ENCODE data around the gene TRIM24.
A peak's percentile ranks its signal among the peaks of the same experiment; 100 is the strongest.

TRIM24 gene

DNA sequence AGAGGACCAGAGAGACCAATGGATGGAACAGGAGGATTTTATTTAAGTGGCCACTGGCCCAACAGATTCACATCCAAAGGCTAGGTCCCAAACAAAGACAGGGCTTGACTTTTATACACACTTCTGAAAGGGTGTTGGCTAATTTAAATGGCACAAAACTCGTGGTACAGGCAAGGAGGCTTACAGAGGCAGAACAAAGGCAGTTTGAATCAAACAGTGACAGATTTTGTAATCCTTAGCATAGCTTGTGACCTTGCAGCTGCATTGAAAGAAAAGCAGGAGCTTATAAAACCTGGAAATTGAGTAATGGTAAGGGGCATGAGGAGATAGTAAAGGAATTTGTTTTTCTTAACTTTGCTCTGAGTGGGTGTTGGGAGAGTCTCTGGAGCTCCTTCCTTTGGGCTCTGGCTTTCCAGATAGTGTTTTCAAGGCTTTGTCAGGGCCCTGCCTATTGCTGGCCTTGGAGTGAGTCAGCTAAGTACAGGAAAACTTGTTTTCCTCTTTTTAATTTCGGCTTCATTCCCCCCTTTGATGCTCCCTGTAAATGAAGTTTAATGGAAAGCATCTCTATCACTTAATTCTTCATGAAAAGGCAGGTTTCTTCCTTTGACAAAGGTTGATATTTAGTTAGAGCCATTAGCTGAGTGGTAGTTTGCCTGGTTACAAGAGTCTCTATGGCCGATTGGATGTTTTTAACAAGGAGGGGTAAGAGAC lies 96.9 kb downstream of the TRIM24 start:
- Histone ChIP-seq H3K4me1 (ENCODE audit: control insufficient read depth, insufficient read depth, low read length) (no peaks in the 10 kb centered on the region), H3K27me3 (ENCODE audit: control insufficient read depth, insufficient read depth, low read length) (no peaks in the 10 kb centered on the region), H3K36me3 (ENCODE audit: control insufficient read depth, insufficient read depth, low read length) (peaks cover 39% of the 10 kb centered on the region), H3K4me3 (ENCODE audit: low read length) (no peak overlapping the region), H3K27ac (ENCODE audit: low read depth, low read length) (no peak overlapping the region), H3K9ac (ENCODE audit: low read length) (no peak overlapping the region)

DNA sequence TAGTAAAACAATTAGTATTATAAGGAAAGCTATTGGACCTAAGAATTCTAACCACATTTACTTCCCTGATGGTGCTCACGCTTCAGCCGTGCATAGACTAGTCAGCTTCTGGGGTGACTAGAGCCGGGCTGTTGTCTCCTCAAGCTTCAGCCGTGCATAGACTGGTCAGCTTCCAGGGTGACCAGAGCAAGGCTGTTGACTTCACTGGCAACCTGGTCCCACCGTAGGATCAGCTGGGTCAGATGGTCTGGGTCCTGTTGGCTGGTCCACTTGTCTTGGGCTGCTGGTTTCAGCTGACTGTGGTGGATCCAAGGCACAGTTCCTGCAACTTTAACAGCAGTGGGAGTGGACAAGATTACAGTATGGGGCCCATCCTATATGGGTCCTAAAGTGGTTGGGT lies 99.4 kb downstream of the TRIM24 start:
- Histone ChIP-seq H3K9ac (ENCODE audit: low read length) (no peak overlapping the region), H3K27ac (ENCODE audit: low read depth, low read length) (no peak overlapping the region), H3K27me3 (ENCODE audit: control insufficient read depth, insufficient read depth, low read length) (no peaks in the 10 kb centered on the region), H3K36me3 (ENCODE audit: control insufficient read depth, insufficient read depth, low read length) (peaks cover 43% of the 10 kb centered on the region), H3K4me1 (ENCODE audit: control insufficient read depth, insufficient read depth, low read length) (no peaks in the 10 kb centered on the region), H3K4me3 (ENCODE audit: low read length) (no peak overlapping the region)

DNA sequence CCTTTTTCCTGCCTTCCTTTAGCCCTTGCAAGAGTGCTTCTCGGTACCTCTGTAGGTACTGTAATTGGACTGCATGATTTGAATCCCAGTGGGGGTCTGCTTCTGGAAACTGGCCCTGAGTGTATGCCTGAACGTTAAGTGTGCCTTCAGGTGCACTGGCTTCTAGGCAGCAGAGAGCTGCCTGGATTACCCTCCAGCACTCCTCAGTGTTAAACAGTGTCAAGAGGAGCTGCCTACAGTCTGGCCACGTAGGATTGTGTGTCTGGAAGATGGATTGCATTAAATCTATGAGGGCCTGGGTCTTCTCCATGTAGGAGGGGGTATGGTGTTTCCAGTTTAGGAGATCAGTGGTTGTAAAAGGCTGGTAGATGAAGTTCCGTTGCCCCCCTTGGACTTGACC lies 103.7 kb downstream of the TRIM24 start:
- Histone ChIP-seq H3K9ac (ENCODE audit: low read length) (no peak overlapping the region), H3K27ac (ENCODE audit: low read depth, low read length) (peak overlapping the region; percentile 6), H3K4me1 (ENCODE audit: control insufficient read depth, insufficient read depth, low read length) (no peaks in the 10 kb centered on the region), H3K36me3 (ENCODE audit: control insufficient read depth, insufficient read depth, low read length) (peaks cover 32% of the 10 kb centered on the region), H3K27me3 (ENCODE audit: control insufficient read depth, insufficient read depth, low read length) (no peaks in the 10 kb centered on the region), H3K4me3 (ENCODE audit: low read length) (peak overlapping the region; percentile 25)

DNA sequence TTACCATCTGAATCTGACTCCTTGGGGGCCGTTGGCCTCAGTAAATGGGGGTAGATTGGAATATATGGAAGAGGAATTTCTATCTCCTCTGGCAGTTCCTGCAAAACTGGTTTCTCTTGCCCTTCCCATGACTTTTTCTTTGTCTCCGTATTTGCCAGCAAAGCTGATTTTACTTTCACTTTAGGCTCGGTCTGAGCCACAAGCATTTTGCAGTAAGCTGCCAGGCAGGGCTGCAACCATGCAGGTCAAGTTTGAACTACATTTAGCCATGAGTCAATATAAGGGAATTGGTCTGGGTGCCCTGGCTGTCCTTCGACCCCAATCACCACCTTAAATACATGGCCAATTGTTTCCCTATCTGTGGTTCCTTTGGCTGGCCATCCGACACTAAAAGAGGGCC lies 104.3 kb downstream of the TRIM24 start:
- Histone ChIP-seq H3K27ac (ENCODE audit: low read depth, low read length) (peak overlapping the region; percentile 6), H3K27me3 (ENCODE audit: control insufficient read depth, insufficient read depth, low read length) (no peaks in the 10 kb centered on the region), H3K36me3 (ENCODE audit: control insufficient read depth, insufficient read depth, low read length) (peaks cover 32% of the 10 kb centered on the region), H3K9ac (ENCODE audit: low read length) (no peak overlapping the region), H3K4me3 (ENCODE audit: low read length) (peak overlapping the region; percentile 25), H3K4me1 (ENCODE audit: control insufficient read depth, insufficient read depth, low read length) (no peaks in the 10 kb centered on the region)

DNA sequence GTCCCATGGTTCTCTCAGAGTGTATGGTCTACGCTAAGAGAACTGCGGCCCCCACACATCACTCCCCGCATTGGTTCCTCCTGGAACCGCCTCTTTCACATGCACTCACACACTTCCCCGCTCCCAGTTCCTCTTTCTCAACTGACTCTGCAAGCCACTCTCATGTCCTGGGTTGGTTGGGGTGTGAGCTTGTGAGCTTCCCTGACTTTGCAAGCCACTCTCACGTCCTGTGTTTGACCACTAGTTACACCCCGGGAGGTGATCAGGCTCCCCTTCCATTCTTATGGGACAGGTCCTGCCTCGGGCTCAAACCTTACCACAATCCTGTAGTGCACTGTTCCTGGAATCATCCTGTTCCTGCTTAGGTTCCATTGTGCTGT lies 105.0 kb downstream of the TRIM24 start:
- Histone ChIP-seq H3K27ac (ENCODE audit: low read depth, low read length) (no peak overlapping the region), H3K27me3 (ENCODE audit: control insufficient read depth, insufficient read depth, low read length) (no peaks in the 10 kb centered on the region), H3K4me3 (ENCODE audit: low read length) (no peak overlapping the region), H3K36me3 (ENCODE audit: control insufficient read depth, insufficient read depth, low read length) (peaks cover 28% of the 10 kb centered on the region), H3K9ac (ENCODE audit: low read length) (no peak overlapping the region), H3K4me1 (ENCODE audit: control insufficient read depth, insufficient read depth, low read length) (no peaks in the 10 kb centered on the region)

DNA sequence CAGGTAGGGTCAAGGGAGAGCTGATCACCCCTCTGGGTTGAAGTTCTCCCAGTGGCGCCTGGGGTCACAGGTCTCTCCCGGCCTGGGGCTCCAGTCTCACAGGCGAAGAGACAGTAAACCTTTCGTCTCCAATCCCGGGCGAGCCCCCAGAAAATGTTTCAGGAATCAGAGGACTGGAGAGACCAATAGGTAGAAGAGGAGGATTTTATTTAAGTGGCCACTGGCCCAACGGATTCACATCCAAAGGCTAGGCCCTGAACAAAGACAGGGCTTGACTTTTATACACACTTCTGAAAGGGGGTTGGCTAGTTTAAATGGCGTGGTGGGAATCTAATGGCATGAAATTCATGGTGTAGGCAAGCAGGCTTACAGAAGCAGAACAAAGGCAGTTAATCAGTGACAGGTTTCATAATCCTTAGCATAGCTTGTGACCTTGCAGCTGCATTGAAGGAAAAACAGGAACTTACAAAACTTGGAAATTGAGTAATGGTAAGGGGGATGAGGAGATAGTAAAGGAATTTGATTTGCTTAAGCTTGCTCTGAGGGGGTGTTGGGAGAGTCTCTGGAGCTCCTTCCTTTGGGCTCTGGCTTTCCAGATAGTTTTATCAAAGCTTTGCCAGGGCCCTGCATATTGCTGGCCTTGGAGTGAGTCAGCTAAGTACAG lies 105.5 kb downstream of the TRIM24 start:
- H3K27me3 ChIP-seq (ENCODE audit: control insufficient read depth, insufficient read depth, low read length), result no peaks in the 10 kb centered on the region
- H3K4me1 ChIP-seq (ENCODE audit: control insufficient read depth, insufficient read depth, low read length), result no peaks in the 10 kb centered on the region
- H3K27ac ChIP-seq (ENCODE audit: low read depth, low read length), result no peak overlapping the region
- H3K4me3 ChIP-seq (ENCODE audit: low read length), result no peak overlapping the region
- no peak overlapping the region for H3K9ac ChIP-seq (ENCODE audit: low read length)
- H3K36me3 ChIP-seq (ENCODE audit: control insufficient read depth, insufficient read depth, low read length), result peaks cover 28% of the 10 kb centered on the region

DNA sequence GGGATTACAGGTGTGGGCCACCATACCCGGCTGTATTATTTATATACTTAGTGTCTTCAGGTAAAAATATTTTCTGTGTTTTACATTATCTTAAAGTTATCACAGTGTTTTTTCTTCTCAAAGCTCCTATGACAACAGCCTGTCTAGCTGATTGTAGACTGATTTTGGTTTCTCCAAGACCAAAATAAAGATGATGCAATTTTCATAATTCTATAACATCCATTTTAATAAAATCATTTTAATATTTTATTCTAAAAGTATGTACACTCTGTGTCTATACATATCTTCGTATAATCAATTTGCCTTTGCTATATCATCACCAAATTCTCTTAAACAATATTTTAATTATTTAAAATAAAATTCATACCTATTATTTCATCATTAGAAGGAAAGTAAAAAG lies 108.6 kb downstream of the TRIM24 start:
- no peaks in the 10 kb centered on the region for H3K4me1 ChIP-seq (ENCODE audit: control insufficient read depth, insufficient read depth, low read length)
- peaks cover 21% of the 10 kb centered on the region for H3K36me3 ChIP-seq (ENCODE audit: control insufficient read depth, insufficient read depth, low read length)
- H3K9ac ChIP-seq (ENCODE audit: low read length), result no peak overlapping the region
- H3K27me3 ChIP-seq (ENCODE audit: control insufficient read depth, insufficient read depth, low read length), result no peaks in the 10 kb centered on the region
- no peak overlapping the region for H3K4me3 ChIP-seq (ENCODE audit: low read length)
- no peak overlapping the region for H3K27ac ChIP-seq (ENCODE audit: low read depth, low read length)

DNA sequence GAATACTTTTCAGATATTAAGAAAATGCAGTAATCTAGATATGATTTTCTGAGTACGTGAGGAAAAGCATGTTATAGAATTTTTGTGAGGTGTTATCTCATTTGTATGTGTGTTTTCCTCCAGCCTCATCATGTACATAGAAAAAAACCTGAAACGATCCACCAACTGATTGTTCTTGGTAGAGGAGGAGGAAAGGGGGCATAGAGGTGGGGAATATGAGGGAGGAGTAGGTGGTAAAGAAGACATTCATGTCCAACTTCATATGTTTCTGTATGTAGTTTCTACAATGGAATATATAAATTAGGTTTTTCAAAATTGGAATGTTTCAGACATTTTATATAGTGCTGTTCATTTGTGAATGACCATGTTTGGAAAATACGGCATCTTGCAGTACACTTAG lies 109.4 kb downstream of the TRIM24 start:
- Histone ChIP-seq H3K9ac (ENCODE audit: low read length) (no peak overlapping the region), H3K4me1 (ENCODE audit: control insufficient read depth, insufficient read depth, low read length) (no peaks in the 10 kb centered on the region), H3K27ac (ENCODE audit: low read depth, low read length) (no peak overlapping the region), H3K4me3 (ENCODE audit: low read length) (no peak overlapping the region), H3K27me3 (ENCODE audit: control insufficient read depth, insufficient read depth, low read length) (no peaks in the 10 kb centered on the region), H3K36me3 (ENCODE audit: control insufficient read depth, insufficient read depth, low read length) (peaks cover 15% of the 10 kb centered on the region)

DNA sequence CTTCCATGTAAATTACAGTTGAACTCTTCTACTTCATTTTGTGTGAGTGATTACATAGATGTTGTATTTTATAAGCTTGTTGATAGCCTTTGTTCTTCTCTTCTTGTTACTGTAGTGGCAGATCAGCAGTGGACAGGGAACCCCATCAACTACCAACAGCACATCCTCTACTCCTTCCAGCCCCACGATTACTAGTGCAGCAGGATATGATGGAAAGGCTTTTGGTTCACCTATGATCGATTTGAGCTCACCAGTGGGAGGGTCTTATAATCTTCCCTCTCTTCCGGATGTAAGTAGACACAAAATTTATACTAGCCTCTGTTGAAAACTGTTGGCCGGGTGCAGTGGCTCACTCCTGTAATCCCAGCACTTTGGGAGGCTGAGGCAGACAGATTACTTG lies 110.7 kb downstream of the TRIM24 start:
- H3K9ac ChIP-seq (ENCODE audit: low read length), result no peak overlapping the region
- no peaks in the 10 kb centered on the region for H3K27me3 ChIP-seq (ENCODE audit: control insufficient read depth, insufficient read depth, low read length)
- no peak overlapping the region for H3K4me3 ChIP-seq (ENCODE audit: low read length)
- H3K27ac ChIP-seq (ENCODE audit: low read depth, low read length), result no peak overlapping the region
- no peaks in the 10 kb centered on the region for H3K4me1 ChIP-seq (ENCODE audit: control insufficient read depth, insufficient read depth, low read length)
- H3K36me3 ChIP-seq (ENCODE audit: control insufficient read depth, insufficient read depth, low read length), result peaks cover 5% of the 10 kb centered on the region

DNA sequence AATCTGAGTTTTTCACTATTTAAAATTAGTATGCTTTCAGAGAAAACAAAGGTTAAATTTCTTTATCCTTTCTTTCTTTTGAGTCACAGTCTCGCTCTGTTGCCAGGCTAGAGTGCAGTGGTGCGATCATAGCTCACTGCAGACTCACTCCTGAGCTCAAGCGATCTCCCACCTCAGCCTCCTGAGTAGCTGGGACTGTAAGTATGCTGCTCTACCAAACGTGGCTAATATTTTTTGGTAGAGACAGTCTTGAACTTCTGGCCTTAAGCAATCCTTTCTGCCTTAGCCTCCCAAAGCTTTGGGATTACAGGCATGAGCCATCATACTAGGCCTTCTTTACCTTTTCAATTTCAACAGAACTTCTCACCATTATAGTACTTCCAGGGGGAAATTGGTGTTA lies 113.7 kb downstream of the TRIM24 start:
- no peak overlapping the region for H3K27ac ChIP-seq (ENCODE audit: low read depth, low read length)
- peaks cover 9% of the 10 kb centered on the region for H3K36me3 ChIP-seq (ENCODE audit: control insufficient read depth, insufficient read depth, low read length)
- no peak overlapping the region for H3K4me3 ChIP-seq (ENCODE audit: low read length)
- H3K27me3 ChIP-seq (ENCODE audit: control insufficient read depth, insufficient read depth, low read length), result no peaks in the 10 kb centered on the region
- H3K4me1 ChIP-seq (ENCODE audit: control insufficient read depth, insufficient read depth, low read length), result no peaks in the 10 kb centered on the region
- H3K9ac ChIP-seq (ENCODE audit: low read length), result no peak overlapping the region

DNA sequence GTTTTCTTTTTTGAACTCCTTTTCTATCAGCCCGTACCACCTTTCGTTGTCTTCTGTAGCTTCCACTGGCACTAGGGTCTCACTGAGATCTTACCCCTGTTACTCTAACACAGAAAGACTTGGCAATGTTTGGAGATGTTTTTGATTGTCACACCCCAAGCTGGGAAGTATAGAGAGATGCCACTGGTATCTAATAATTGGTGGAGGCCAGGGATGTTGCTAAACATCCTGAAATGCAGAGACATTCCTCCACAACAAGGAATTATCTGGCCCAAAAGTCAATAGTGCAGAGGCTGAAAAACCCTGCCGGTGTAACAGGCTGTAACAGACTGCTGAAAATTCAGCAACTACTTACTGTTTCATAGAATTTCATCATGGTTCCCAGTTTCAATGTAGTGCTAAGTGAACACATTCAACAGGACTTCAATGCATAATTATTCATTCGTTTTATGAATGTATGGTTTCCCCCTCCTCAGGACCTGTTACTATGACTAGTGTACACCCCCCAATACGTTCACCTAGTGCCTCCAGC lies 115.9 kb downstream of the TRIM24 start:
- H3K27me3 ChIP-seq (ENCODE audit: control insufficient read depth, insufficient read depth, low read length), result no peaks in the 10 kb centered on the region
- H3K4me3 ChIP-seq (ENCODE audit: low read length), result no peak overlapping the region
- no peak overlapping the region for H3K27ac ChIP-seq (ENCODE audit: low read depth, low read length)
- no peaks in the 10 kb centered on the region for H3K4me1 ChIP-seq (ENCODE audit: control insufficient read depth, insufficient read depth, low read length)
- peaks cover 11% of the 10 kb centered on the region for H3K36me3 ChIP-seq (ENCODE audit: control insufficient read depth, insufficient read depth, low read length)
- no peak overlapping the region for H3K9ac ChIP-seq (ENCODE audit: low read length)

DNA sequence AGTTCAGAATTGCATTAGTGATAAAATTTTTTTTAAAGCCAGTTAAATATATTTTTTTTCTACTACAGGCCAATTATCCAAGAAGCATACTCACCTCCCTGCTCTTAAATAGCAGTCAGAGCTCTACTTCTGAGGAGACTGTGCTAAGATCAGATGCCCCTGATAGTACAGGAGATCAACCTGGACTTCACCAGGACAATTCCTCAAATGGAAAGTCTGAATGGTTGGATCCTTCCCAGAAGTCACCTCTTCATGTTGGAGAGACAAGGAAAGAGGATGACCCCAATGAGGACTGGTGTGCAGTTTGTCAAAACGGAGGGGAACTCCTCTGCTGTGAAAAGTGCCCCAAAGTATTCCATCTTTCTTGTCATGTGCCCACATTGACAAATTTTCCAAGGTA lies 119.1 kb downstream of the TRIM24 start:
- H3K4me1 ChIP-seq (ENCODE audit: control insufficient read depth, insufficient read depth, low read length), result no peaks in the 10 kb centered on the region
- no peak overlapping the region for H3K9ac ChIP-seq (ENCODE audit: low read length)
- H3K36me3 ChIP-seq (ENCODE audit: control insufficient read depth, insufficient read depth, low read length), result peaks cover 9% of the 10 kb centered on the region
- H3K27me3 ChIP-seq (ENCODE audit: control insufficient read depth, insufficient read depth, low read length), result no peaks in the 10 kb centered on the region
- H3K4me3 ChIP-seq (ENCODE audit: low read length), result no peak overlapping the region
- H3K27ac ChIP-seq (ENCODE audit: low read depth, low read length), result no peak overlapping the region

DNA sequence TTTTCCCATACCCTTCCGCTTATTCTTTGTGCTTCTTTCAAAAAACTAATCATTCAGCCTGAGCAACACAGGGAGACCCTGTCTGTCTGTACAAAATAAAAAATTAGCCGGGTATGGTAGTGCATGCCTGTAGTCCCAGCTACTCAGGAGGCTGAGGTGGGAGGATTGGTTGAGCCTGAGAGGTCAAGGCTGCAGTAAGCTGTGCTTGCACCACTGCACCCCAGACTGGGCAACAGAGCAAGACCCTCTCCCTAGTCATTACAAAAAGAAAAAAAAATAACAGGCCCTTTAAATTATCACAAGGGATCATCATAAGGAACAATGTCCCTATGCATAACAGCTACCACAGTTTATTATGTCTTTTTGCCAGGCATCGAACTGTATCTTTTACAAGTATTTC lies 119.6 kb downstream of the TRIM24 start:
- no peak overlapping the region for H3K4me3 ChIP-seq (ENCODE audit: low read length)
- H3K36me3 ChIP-seq (ENCODE audit: control insufficient read depth, insufficient read depth, low read length), result peaks cover 9% of the 10 kb centered on the region
- H3K27ac ChIP-seq (ENCODE audit: low read depth, low read length), result no peak overlapping the region
- no peak overlapping the region for H3K9ac ChIP-seq (ENCODE audit: low read length)
- no peaks in the 10 kb centered on the region for H3K27me3 ChIP-seq (ENCODE audit: control insufficient read depth, insufficient read depth, low read length)
- no peaks in the 10 kb centered on the region for H3K4me1 ChIP-seq (ENCODE audit: control insufficient read depth, insufficient read depth, low read length)
